Mesendoderm (in vitro differentiated cells): ENCODE results near the gene SAFB.
"Not testable (repeated sequence)": the region's sequence is repeated elsewhere in the genome, so short reads cannot be mapped to it uniquely, and the experiment has no call there.

ENCODE experiments used
- DNase-seq: peaks from one replicate; pipeline ENCODE4 v3.0.0; 2013
- H2AK5ac ChIP-seq: 2 replicates; pipeline ENCODE4 v1.6.1; 2013; ENCODE audit warnings: low read length, inconsistent platforms
- H2BK120ac ChIP-seq: 2 replicates; pipeline ENCODE4 v1.6.1; 2013; ENCODE audit warnings: low read depth, mild to moderate bottlenecking, low read length, moderate library complexity, mixed read lengths
- H2BK15ac ChIP-seq: replicated peaks from 2 replicates; pipeline ENCODE4 v1.6.1; 2013; ENCODE audit warnings: low read depth, mild to moderate bottlenecking, moderate library complexity
- H2BK5ac ChIP-seq: 2 replicates; pipeline ENCODE4 v1.6.1; 2013; ENCODE audit warnings: low read length, inconsistent platforms
- H3K18ac ChIP-seq: 2 replicates; pipeline ENCODE4 v1.6.1; 2013; ENCODE audit warnings: mild to moderate bottlenecking, low read length, mixed read lengths
- H3K23ac ChIP-seq: one replicate; pipeline ENCODE4 v1.6.1; 2013; ENCODE audit warnings: low read length
- H3K27ac ChIP-seq: 2 replicates; pipeline ENCODE4 v1.5.1; 2013; ENCODE audit warnings: low read depth, mild to moderate bottlenecking, inconsistent platforms, low read length, moderate library complexity
- H3K27me3 ChIP-seq: 2 replicates; pipeline ENCODE4 v1.6.1; 2013; ENCODE audit warnings: low read length, control low read depth, mild to moderate bottlenecking, inconsistent platforms; ENCODE audit not compliant: insufficient read depth, poor library complexity
- H3K36me3 ChIP-seq: 2 replicates; pipeline ENCODE4 v1.6.1; 2013; ENCODE audit warnings: low read length, inconsistent platforms; ENCODE audit not compliant: control insufficient read depth, insufficient read depth
- H3K4ac ChIP-seq: one replicate; pipeline ENCODE4 v1.6.1; 2013; ENCODE audit warnings: low read depth, mild to moderate bottlenecking, low read length, moderate library complexity
- H3K4me1 ChIP-seq: 2 replicates; pipeline ENCODE4 v1.6.1; 2013; ENCODE audit warnings: low read depth, low read length, inconsistent platforms; ENCODE audit not compliant: control insufficient read depth
- H3K4me2 ChIP-seq: 2 replicates; pipeline ENCODE4 v1.6.1; 2013; ENCODE audit warnings: low read length
- H3K4me3 ChIP-seq: 2 replicates; pipeline ENCODE4 v1.5.1; 2013; ENCODE audit warnings: mild to moderate bottlenecking, low read length
- H3K56ac ChIP-seq: one replicate; pipeline ENCODE4 v1.6.1; 2013; ENCODE audit warnings: low read length
- H3K79me1 ChIP-seq: 2 replicates; pipeline ENCODE4 v1.6.1; 2013; ENCODE audit warnings: low read length, inconsistent platforms
- H3K79me2 ChIP-seq: 2 replicates; pipeline ENCODE4 v1.6.1; 2013; ENCODE audit warnings: mild to moderate bottlenecking, low read length; ENCODE audit not compliant: control insufficient read depth, insufficient read depth
- H3K9ac ChIP-seq: 2 replicates; pipeline ENCODE4 v1.6.1; 2013; ENCODE audit warnings: low read length, inconsistent platforms
- H4K5ac ChIP-seq: one replicate; pipeline ENCODE4 v1.6.1; 2013; ENCODE audit warnings: low read length
- H4K8ac ChIP-seq: one replicate; pipeline ENCODE4 v1.6.1; 2013; ENCODE audit warnings: low read depth, mild to moderate bottlenecking, control low read depth, low read length, moderate library complexity
- WGBS: extraction: QIAGEN DNeasy Blood & Tissue Kit; methylation state at CpG from one replicate; pipeline ENCODE4 v1.1.7; 2013; ENCODE audit warnings: low lambda C conversion rate, missing lambda C conversion rate; ENCODE audit not compliant: insufficient coverage; ENCODE audit errors: extremely low coverage; 5-methylcytosine and 5-hydroxymethylcytosine counted together

Gene SAFB

GRCh38 chr19:5697022-5697889, 74.4 kb downstream of the SAFB start:
- Histone ChIP-seq H3K4ac (no peak overlapping the region), H3K36me3 (peaks cover 15% of the 10 kb centered on the region), H3K79me2 (peaks cover 15% of the 10 kb centered on the region), H3K56ac (no peak overlapping the region), H2BK120ac (no peak overlapping the region), H2BK5ac (no peak overlapping the region), H3K9ac (no peak overlapping the region), H4K8ac (no peak overlapping the region), H2AK5ac (no peak overlapping the region), H3K4me1 (no peaks in the 10 kb centered on the region), H3K27me3 (no peaks in the 10 kb centered on the region), H2BK15ac (no peak overlapping the region), H3K4me2 (no peak overlapping the region), H3K27ac (no peak overlapping the region), H4K5ac (no peak overlapping the region), H3K18ac (no peak overlapping the region), H3K23ac (no peak overlapping the region), H3K79me1 (peaks cover 7% of the 10 kb centered on the region), H3K4me3 (no peak overlapping the region)
- DNase-seq = no peak
- no CpG with 5 or more reads among the region's 25 CpGs for WGBS

- no peak overlapping the region for H3K4ac ChIP-seq
- WGBS = no CpG with 5 or more reads among the region's 30 CpGs
Measured at GRCh38 chr19:5697890-5698634, 75.2 kb downstream of the SAFB start.

GRCh38 chr19:5698635-5699422, 75.9 kb downstream of the SAFB start:
- Histone ChIP-seq H3K27me3 (no peaks in the 10 kb centered on the region), H3K56ac (no peak overlapping the region), H3K4me1 (no peaks in the 10 kb centered on the region), H3K4me3 (no peak overlapping the region), H3K79me2 (no peaks in the 10 kb centered on the region), H2BK15ac (no peak overlapping the region), H3K4me2 (no peak overlapping the region), H2BK5ac (no peak overlapping the region), H3K23ac (no peak overlapping the region), H3K4ac (no peak overlapping the region), H3K36me3 (peaks cover 10% of the 10 kb centered on the region), H3K79me1 (no peaks in the 10 kb centered on the region), H3K9ac (no peak overlapping the region), H3K18ac (no peak overlapping the region), H3K27ac (no peak overlapping the region), H4K5ac (no peak overlapping the region), H2AK5ac (no peak overlapping the region), H2BK120ac (no peak overlapping the region), H4K8ac (no peak overlapping the region)
- no CpG with 5 or more reads among the region's 38 CpGs for whole genome bisulfite sequencing
- DNase-seq = no peak

More at GRCh38 chr19:5697890-5698634, 75.2 kb downstream of the SAFB start:
- Histone ChIP-seq H3K23ac (no peak overlapping the region), H3K27me3 (no peaks in the 10 kb centered on the region), H3K18ac (no peak overlapping the region), H3K4me2 (no peak overlapping the region), H2AK5ac (no peak overlapping the region), H3K79me2 (peaks cover 7% of the 10 kb centered on the region), H3K56ac (no peak overlapping the region), H3K27ac (no peak overlapping the region), H4K5ac (no peak overlapping the region), H3K36me3 (peaks cover 11% of the 10 kb centered on the region), H4K8ac (no peak overlapping the region), H2BK5ac (no peak overlapping the region), H2BK120ac (no peak overlapping the region), H3K4me1 (no peaks in the 10 kb centered on the region), H3K4me3 (no peak overlapping the region), H3K79me1 (peaks cover 4% of the 10 kb centered on the region), H2BK15ac (no peak overlapping the region), H3K9ac (no peak overlapping the region)
- no peak for DNase-seq

GRCh38 chr19:5700455-5701092, 77.7 kb downstream of the SAFB start:
- H3K4me2 ChIP-seq = no peak overlapping the region
- no peaks in the 10 kb centered on the region for H3K4me1 ChIP-seq
- no peak overlapping the region for H3K4ac ChIP-seq
- no peak overlapping the region for H4K5ac ChIP-seq
- no peak overlapping the region for H3K27ac ChIP-seq
- H3K27me3 ChIP-seq = no peaks in the 10 kb centered on the region
- H4K8ac ChIP-seq = no peak overlapping the region
- no peak overlapping the region for H3K9ac ChIP-seq
- peaks cover 8% of the 10 kb centered on the region for H3K36me3 ChIP-seq
- no peak overlapping the region for H3K4me3 ChIP-seq
- no peak overlapping the region for H3K18ac ChIP-seq
- H2BK5ac ChIP-seq = no peak overlapping the region
- H3K56ac ChIP-seq = no peak overlapping the region
- H3K79me1 ChIP-seq = no peaks in the 10 kb centered on the region
- no peak overlapping the region for H2AK5ac ChIP-seq
- no peak overlapping the region for H3K23ac ChIP-seq
- H2BK120ac ChIP-seq = no peak overlapping the region
- DNase-seq = no peak
- WGBS = no CpG with 5 or more reads among the region's 22 CpGs
- no peak overlapping the region for H2BK15ac ChIP-seq
- H3K79me2 ChIP-seq = no peaks in the 10 kb centered on the region

- not testable (repeated sequence) for H4K5ac ChIP-seq, H3K79me1 ChIP-seq, H3K9ac ChIP-seq, H3K79me2 ChIP-seq, H2BK120ac ChIP-seq, H3K4me1 ChIP-seq, H3K23ac ChIP-seq, H2AK5ac ChIP-seq, H3K4ac ChIP-seq, H3K56ac ChIP-seq, H2BK15ac ChIP-seq, H2BK5ac ChIP-seq, H3K4me3 ChIP-seq, DNase-seq, H4K8ac ChIP-seq, H3K27ac ChIP-seq, H3K18ac ChIP-seq, H3K27me3 ChIP-seq, H3K4me2 ChIP-seq
- no CpG with 5 or more reads among the region's 28 CpGs for WGBS
- peaks cover 14% of the 10 kb centered on the region for H3K36me3 ChIP-seq
Measured at GRCh38 chr19:5702053-5702410, 79.1 kb downstream of the SAFB start.
